Measurements from ENCODE around the gene EXD3. TPM values are rescaled to one million over a fixed set of nuclear protein-coding genes. Genes with fewer than 3 reads are reported as not detected.
"Not testable (repeated sequence)": the region's sequence is repeated elsewhere in the genome, so short reads cannot be mapped to it uniquely, and the experiment has no call there.

Gene EXD3
- polyA plus RNA-seq, 3 donors from 2014 or later = 1.6 to 6.3 (median 4.3) TPM

- H3K4me1 Mint-ChIP-seq = peaks cover 0 to 12% of the 10 kb centered on the region in 2 donors
- peaks cover 0 to 13% (median 6%) of the 10 kb centered on the region in 3 donors for H3K36me3 Mint-ChIP-seq
- H3K4me3 Mint-ChIP-seq = no peak overlapping the region
- no peak overlapping the region for H3K27ac Mint-ChIP-seq
- H3K9me3 Mint-ChIP-seq = no peaks in the 10 kb centered on the region
- no peak for DNase-seq
- peaks cover 0 to 7% (median 3%) of the 10 kb centered on the region in 3 donors for H3K27me3 Mint-ChIP-seq (ENCODE audit: low read depth in 3 of 3)
Measured at GRCh38 chr9:137264067-137264466, 158.9 kb downstream of the EXD3 start.

DNA sequence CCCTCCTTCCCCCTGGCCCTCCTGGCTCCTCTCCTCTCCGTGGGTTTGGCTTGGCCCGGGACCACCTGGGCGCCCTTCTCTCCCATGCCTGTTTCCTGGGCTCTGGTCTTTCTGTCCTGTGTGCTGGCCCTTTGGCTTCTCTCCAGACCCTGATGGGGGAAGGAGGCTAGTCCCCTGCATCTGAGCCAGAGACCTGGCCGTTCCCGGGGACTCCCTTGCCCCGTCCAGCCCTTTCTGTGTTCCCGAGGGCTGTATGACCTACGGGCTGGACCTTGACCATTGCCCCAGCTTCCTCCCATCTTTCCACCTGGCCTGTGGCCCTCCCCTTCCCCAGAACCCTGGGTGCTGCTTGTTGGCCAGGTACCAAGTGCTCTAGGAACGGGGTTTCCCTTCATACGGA is 159.5 kb downstream of the EXD3 start:
- peaks cover 0 to 9% (median 1%) of the 10 kb centered on the region in 3 donors for H3K36me3 Mint-ChIP-seq
- no peak for DNase-seq
- H3K4me3 Mint-ChIP-seq = no peak overlapping the region
- no peaks in the 10 kb centered on the region for H3K9me3 Mint-ChIP-seq
- peaks cover 0 to 7% of the 10 kb centered on the region in 2 donors for H3K4me1 Mint-ChIP-seq
- no peak overlapping the region for H3K27ac Mint-ChIP-seq
- H3K27me3 Mint-ChIP-seq (ENCODE audit: low read depth in 3 of 3) = peaks cover 0 to 7% (median 3%) of the 10 kb centered on the region in 3 donors

- Mint-ChIP-seq H3K27me3 (ENCODE audit: low read depth in 3 of 3) (peaks cover 0 to 7% (median 3%) of the 10 kb centered on the region in 3 donors), H3K9me3 (no peaks in the 10 kb centered on the region), H3K4me1 (peaks cover 0 to 6% of the 10 kb centered on the region in 2 donors), H3K36me3 (peaks cover 0 to 7% (median 0%) of the 10 kb centered on the region in 3 donors), H3K27ac (no peak overlapping the region), H3K4me3 (no peak overlapping the region)
- no peak for DNase-seq
Measured at GRCh38 chr9:137262909-137263285, 160.1 kb downstream of the EXD3 start.

GRCh38 chr9:137262173-137262908 is 160.6 kb downstream of the EXD3 start:
- H3K27ac Mint-ChIP-seq; H3K27me3 Mint-ChIP-seq (ENCODE audit: low read depth in 3 of 3); H3K4me3 Mint-ChIP-seq; H3K9me3 Mint-ChIP-seq; H3K36me3 Mint-ChIP-seq; H3K4me1 Mint-ChIP-seq; DNase-seq: not testable (repeated sequence)

Other genes starting within 250 kb of the EXD3 start
- gene ANAPC2, start 234.6 kb downstream of the EXD3 start, polyA plus RNA-seq = 1 to 10 TPM; 4.2 to 7.0 (median 5.3) TPM
- gene SSNA1, start 234.5 kb downstream of the EXD3 start, polyA plus RNA-seq = 100 to 1,000 TPM; 164 to 191 (median 181) TPM
- gene TPRN, start 222.4 kb downstream of the EXD3 start, polyA plus RNA-seq = 1 to 10 TPM in 1 of 3 donors, under 1 TPM in 2; 0.11 to 1.1 (median 0.60) TPM
- gene TMEM203, start 217.5 kb downstream of the EXD3 start, polyA plus RNA-seq = 100 to 1,000 TPM; 131 to 169 (median 142) TPM
- gene NDOR1, start 217.5 kb downstream of the EXD3 start, polyA plus RNA-seq = 10 to 100 TPM in 1 of 3 donors, 1 to 10 TPM in 2; 1.7 to 10.3 (median 4.2) TPM
- not detected for gene RNF208, start 200.9 kb downstream of the EXD3 start, polyA plus RNA-seq
- gene CYSRT1, start 198.0 kb downstream of the EXD3 start, polyA plus RNA-seq = under 1 TPM in 1 of 3 donors, not detected in 2; 0.19 TPM
- not detected for gene RNF224, start 195.7 kb downstream of the EXD3 start, polyA plus RNA-seq
- gene SLC34A3, start 192.3 kb downstream of the EXD3 start, polyA plus RNA-seq = not detected
- gene TUBB4B, start 181.9 kb downstream of the EXD3 start, polyA plus RNA-seq = 10 to 100 TPM; 60.8 to 98.2 (median 71.9) TPM
- not detected for gene STPG3, start 171.9 kb downstream of the EXD3 start, polyA plus RNA-seq
- 10 to 100 TPM; 25.0 to 36.8 (median 34.6) TPM for gene NELFB, start 167.8 kb downstream of the EXD3 start, polyA plus RNA-seq
- gene TOR4A, start 145.4 kb downstream of the EXD3 start, polyA plus RNA-seq = 10 to 100 TPM in 1 of 3 donors, 1 to 10 TPM in 2; 4.9 to 13.9 (median 7.2) TPM
- gene NRARP, start 120.9 kb downstream of the EXD3 start, polyA plus RNA-seq = under 1 TPM in 1 of 3 donors, not detected in 2; 0.14 TPM
- gene NOXA1, start 231 bp upstream of the EXD3 start, polyA plus RNA-seq = 1 to 10 TPM; 1.2 to 2.1 (median 1.4) TPM
- not detected for gene ENTPD8, start 18.2 kb upstream of the EXD3 start, polyA plus RNA-seq
- 10 to 100 TPM in 1 of 3 donors, 1 to 10 TPM in 2; 9.4 to 14.3 (median 9.6) TPM for gene NSMF, start 36.2 kb upstream of the EXD3 start, polyA plus RNA-seq
- gene PNPLA7, start 127.2 kb upstream of the EXD3 start, polyA plus RNA-seq = under 1 TPM; 0.24 to 0.53 (median 0.32) TPM
- gene MRPL41, start 128.7 kb upstream of the EXD3 start, polyA plus RNA-seq = 10 to 100 TPM; 27.2 to 87.7 (median 48.8) TPM
- gene DPH7, start 155.8 kb upstream of the EXD3 start, polyA plus RNA-seq = 10 to 100 TPM; 21.4 to 32.4 (median 30.1) TPM
- 1 to 10 TPM; 1.5 to 7.0 (median 3.3) TPM for gene ZMYND19, start 167.3 kb upstream of the EXD3 start, polyA plus RNA-seq
- 10 to 100 TPM; 39.1 to 60.7 (median 57.3) TPM for gene ARRDC1, start 182.5 kb upstream of the EXD3 start, polyA plus RNA-seq
- 10 to 100 TPM; 14.1 to 62.7 (median 14.8) TPM for gene EHMT1, start 195.8 kb upstream of the EXD3 start, polyA plus RNA-seq

All from immature natural killer cell (primary cell).